ENCODE data around the gene TTYH2.

- TF ChIP-seq CTCF (IDR thresholded peaks at IDR 0.05; ENCODE audit: insufficient read depth, low read length, poor library complexity, severe bottlenecking) (no peak), EZH2phosphoT487 (conservative IDR thresholded peaks at IDR 0.05; ENCODE audit: low read length) (no peak)
Observed at GRCh38 chr17:74206332-74206818, 7.0 kb upstream of the TTYH2 start.
